Activated CD4-positive, alpha-beta T cell treated with anti-CD3 and anti-CD28 coated beads, Interleukin-2, amount 50 U/mL, for 16 hours (primary cell): ENCODE measurements around the gene TANGO6.
"Not testable (repeated sequence)": the region's sequence is repeated elsewhere in the genome, so short reads cannot be mapped to it uniquely, and the experiment has no call there.

Source experiments
- DNase-seq: peaks from one replicate; pipeline ENCODE4 v3.0.0-alpha.2; 2020

Gene TANGO6

DNA sequence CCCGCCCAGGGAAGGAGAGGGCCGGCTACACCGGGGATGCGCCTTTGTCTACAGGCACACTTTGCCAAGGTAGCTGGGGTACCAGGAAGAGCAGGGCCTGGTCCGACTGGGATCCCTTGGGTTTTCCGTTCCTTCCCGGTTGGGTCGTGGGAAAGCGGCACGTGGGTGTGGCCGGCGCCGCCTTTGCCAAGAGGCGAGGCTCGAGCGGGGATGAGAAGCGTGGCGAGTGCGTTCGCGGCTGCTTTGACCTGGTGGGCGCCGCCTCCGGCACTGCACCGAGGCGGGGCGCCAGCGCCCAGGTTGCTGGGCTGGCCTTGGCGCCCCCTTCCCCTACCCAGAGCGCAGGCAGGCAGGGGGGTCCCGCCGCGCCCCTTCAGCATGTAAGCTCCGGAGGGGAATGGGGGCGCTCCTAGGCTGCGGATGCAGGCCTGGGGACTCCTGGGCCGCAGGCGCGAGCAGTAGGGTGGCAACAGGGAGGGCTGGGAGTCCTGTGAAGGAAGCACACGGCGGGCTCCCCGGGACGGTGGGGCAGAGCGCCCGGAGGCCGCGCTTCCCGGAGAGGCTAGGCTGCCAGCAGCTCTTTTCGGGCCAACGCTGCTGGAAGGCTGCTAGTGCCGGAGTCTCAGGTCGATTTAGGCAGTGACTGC, 264.1 kb downstream of the TANGO6 start:
- no peak for DNase-seq

DNA sequence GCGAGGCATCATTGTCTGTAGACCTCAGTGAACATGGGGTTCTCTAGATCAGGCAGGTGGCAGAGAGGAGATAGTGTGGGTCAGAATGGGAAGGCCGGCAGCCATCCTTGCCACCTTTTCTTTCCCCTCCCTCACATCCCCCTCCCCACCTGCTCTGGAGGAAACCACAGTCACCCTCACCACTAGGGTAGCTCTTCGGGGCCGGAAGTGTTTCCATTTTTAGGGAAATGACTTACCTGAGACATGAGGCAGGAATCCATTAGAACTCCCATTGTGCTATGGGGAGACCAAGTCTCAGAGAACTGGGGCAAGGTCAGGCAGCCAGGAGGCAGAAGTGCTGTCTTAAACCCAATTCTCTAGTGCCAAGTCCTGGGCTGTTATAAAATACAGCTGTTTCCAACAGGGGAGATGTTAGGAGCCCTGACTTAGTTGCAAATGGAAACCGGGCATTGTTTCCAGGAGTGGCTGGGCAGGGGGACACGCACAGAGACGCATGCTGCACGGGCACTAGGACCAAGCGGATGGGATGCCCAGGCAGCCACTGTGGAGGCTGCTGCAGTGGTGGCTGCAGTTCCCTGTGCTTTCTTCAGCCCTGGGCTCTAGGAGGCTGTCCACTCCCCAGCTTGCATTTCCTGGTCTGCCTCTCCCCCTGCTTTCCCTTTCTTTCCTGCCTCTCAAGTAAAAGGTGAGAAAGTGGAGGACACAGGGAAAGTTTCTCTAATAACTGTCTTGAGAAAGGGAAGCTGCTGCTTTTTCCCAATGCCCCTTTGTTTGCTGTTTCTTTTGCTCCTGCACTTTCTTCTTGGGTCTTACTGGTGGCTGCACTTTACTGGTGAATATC, 265.0 kb downstream of the TANGO6 start:
- no peak for DNase-seq

- DNase-seq: no peak
Observed at GRCh38 chr16:69108905-69109252, 265.5 kb downstream of the TANGO6 start.

DNA sequence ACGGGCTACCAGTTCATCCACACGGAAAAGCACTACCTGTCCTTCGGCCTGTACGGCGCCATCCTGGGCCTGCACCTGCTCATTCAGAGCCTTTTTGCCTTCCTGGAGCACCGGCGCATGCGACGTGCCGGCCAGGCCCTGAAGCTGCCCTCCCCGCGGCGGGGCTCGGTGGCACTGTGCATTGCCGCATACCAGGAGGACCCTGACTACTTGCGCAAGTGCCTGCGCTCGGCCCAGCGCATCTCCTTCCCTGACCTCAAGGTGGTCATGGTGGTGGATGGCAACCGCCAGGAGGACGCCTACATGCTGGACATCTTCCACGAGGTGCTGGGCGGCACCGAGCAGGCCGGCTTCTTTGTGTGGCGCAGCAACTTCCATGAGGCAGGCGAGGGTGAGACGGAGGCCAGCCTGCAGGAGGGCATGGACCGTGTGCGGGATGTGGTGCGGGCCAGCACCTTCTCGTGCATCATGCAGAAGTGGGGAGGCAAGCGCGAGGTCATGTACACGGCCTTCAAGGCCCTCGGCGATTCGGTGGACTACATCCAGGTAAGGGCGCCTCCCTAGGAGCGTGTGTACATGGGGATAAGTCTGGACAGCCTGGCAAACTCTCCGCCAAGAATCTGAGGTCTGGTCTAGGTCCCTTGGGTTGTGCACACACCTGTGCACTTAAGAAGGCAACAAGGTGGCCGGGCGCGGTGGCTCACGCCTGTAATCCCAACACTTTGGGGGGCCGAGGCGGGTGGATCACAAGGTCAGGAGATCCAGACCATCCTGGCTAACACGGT, 266.3 kb downstream of the TANGO6 start:
- no peak for DNase-seq

DNA sequence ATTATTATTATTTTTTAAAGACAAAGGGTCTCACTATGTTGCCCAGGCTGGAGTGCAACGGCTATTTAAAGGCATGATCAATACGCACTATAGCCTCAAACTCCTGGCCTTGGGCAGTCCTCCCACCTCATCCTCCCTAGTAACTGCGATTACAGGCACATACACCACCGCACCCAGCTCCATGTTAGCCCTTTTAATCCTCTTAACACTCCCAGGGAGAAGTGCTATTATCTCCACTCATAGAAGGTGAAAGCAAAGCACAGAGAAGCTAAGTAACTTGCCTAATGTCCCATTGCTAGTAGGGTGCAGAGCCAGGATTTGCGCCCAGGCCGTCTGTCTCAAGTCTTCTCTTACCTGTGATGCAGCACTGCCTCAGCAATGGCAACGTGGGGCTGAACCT, 267.1 kb downstream of the TANGO6 start:
- DNase-seq: no peak

DNA sequence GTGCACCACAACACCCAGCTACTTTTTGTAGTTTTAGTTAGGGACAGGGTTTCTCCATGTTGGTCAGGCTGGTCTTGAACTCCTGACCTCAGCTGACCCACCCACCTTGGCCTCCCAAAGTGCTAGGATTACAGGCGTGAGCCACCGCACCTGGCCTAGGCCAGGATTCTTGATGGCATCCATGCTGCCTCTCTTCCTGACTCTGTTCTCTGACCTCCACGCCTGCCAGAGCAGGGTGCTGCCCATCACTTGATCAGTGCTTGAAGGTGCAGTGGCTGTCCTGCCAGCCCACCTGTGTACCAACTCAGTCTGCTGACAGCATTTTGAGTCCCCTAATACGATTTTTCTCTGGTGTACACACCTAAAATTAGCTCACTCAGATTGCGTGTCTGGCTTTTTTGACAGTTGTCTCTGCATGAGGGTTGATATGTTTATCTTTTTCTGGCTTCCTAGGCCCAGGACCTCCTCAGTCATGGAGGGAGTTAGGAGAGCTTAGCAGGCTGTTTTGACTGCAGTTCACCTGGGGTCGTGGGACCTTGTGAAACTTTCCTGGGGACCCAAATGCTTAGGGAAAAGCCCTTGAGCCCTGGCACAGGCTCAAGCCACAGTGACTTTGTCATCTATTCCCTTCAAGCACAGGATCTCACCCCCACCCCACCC, 268.0 kb downstream of the TANGO6 start:
- no peak for DNase-seq

DNA sequence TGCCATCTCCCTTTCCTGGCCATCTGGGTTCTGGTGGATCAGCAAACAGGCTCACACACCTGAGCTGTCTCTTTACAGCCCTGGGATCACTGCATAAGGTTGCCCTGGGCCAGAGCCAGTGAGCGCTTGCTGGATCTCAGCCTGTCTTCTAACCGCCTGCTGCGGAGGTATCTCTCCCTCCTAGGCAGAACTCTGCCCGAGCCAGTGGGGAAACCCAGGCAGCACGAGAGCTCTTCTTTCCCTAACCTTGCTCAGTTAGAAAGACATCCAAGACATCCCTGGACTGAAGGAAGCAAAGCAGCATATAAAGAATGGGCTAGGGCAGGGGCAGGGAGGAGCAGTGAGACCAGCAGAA, 268.5 kb downstream of the TANGO6 start:
- DNase-seq: no peak

GRCh38 chr16:69112285-69113129, 269.2 kb downstream of the TANGO6 start:
- peak; percentile 62 for DNase-seq

GRCh38 chr16:69113216-69113615, 269.9 kb downstream of the TANGO6 start:
- no peak for DNase-seq

DNA sequence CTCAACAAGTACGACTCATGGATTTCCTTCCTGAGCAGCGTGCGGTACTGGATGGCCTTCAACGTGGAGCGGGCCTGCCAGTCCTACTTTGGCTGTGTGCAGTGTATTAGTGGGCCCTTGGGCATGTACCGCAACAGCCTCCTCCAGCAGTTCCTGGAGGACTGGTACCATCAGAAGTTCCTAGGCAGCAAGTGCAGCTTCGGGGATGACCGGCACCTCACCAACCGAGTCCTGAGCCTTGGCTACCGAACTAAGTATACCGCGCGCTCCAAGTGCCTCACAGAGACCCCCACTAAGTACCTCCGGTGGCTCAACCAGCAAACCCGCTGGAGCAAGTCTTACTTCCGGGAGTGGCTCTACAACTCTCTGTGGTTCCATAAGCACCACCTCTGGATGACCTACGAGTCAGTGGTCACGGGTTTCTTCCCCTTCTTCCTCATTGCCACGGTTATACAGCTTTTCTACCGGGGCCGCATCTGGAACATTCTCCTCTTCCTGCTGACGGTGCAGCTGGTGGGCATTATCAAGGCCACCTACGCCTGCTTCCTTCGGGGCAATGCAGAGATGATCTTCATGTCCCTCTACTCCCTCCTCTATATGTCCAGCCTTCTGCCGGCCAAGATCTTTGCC, 271.1 kb downstream of the TANGO6 start:
- DNase-seq: no peak

GRCh38 chr16:69114976-69115355, 271.6 kb downstream of the TANGO6 start:
- DNase-seq: no peak

DNA sequence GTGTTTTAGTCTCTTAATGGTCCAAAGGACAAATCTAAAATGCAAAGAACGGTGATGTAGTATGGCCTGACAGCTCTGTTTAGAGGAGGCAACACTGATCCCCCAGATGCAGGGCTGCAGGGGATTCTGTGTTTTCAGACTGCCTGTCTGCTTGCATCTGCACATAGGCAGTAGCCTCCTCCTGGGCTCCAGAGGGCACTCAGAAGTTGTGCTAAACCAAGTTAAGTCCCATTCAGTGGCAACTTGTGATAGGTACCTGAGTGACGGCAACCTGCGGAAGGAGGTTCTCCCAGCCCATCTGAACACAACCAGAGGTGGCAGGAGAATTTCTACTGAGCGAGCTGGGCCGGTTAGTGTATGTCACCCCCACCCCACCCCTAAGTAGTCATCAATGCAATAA, 272.0 kb downstream of the TANGO6 start:
- DNase-seq: no peak

DNA sequence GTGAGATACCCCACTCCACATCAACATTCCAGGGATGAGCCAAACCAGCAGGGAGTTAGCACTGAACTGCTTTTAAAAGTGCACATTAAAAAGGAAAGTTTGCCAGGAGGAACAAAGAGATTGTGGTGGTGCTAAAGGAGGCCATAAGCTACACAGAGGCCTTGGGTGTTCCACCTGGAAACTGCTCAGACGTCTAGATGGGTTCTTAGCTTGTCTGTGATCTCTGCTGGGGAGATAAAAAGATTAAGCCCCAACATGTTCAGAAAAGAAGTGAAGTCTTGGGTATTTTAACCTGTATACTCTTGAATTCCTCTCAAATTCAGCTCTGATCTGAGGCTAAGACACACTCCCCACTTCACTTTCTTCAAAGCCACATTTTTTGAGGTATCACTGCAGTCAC, 272.5 kb downstream of the TANGO6 start:
- DNase-seq: no peak

DNA sequence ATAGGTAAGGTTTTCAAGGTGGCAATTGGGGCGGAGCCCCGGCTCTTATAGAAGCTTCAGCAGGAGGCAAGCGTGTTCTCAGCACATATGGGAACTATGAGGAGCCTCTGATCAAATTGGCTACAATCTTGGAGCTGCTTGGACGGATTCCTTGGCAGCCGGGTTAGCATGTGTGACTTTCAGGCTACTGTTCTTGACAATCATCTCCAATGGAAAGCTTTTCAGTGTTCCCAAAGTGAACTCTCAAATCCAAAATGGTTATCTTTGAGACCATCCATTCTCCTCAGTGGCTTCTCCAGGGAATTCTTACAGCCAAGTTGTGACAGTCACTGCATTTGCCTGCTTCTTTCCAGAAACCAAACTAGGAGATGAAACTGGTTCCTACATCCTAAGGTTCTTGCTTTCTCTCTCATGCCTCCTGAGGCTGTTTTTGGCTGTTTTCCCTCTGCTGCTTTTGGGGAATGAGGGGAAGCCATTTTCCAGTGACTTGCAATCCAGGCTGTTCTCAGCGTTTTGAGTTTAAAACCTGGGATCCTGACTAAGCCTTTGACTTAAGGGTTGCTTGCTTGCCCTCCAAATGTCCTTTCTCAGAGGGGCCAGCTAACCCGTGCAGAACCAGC, 273.0 kb downstream of the TANGO6 start:
- no peak for DNase-seq

GRCh38 chr16:69116906-69117305, 273.6 kb downstream of the TANGO6 start:
- no peak for DNase-seq

GRCh38 chr16:69118468-69118867, 275.1 kb downstream of the TANGO6 start:
- no peak for DNase-seq

- DNase-seq: no peak
Observed at GRCh38 chr16:69118994-69119393, 275.7 kb downstream of the TANGO6 start.

GRCh38 chr16:69119536-69119935, 276.2 kb downstream of the TANGO6 start:
- DNase-seq: no peak

DNA sequence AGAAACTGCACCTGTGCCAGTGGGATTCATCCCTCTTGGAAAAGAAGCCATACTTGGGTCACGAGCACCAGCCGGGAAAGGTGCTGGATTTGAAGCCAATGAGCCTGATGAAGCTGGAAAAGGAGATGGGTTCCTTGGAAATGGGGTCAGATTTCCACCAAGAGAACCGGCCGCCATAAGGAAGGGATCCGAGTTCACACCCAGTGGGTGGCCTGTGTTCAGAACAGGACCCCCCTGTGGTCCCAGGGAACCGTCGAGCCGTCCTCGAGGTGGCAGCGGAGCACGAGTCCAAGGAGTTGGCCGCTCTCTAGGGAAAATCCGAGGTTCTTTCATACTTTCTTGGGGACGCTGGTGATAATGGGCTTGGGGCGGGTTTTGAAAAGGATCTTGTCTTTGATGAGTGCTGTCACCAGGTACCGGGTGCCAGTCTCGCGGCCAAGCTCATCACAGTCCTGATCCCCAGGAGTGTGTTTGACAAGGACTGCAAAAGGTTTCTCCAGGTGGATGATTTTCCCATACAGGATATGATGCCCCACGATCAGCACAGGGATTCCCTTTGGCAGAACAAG, 276.8 kb downstream of the TANGO6 start:
- no peak for DNase-seq

- peak; percentile 64 for DNase-seq
Observed at GRCh38 chr16:69123910-69124309, 280.6 kb downstream of the TANGO6 start.

DNA sequence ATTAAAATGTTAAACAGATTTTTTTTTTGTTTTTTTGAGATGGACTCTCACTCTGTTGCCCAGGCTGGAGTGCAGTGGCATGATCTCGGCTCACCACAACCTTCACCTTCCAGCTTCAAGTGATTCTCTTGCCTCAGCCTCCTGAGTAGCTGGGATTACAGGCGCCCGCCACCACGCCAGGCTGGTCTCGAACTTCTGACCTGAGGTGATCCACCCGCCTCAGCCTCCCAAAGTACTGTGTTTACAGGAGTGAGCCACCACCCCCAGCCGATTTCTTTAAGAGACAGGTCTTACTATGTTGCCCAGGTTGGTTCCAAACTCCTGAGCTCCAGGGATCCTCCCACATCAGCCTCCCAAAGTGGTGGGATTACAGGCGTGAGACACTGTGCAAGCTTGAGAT, 281.1 kb downstream of the TANGO6 start:
- DNase-seq: not testable (repeated sequence)
